Measurements from ENCODE around the gene GORASP2. TPM values are rescaled to one million over a fixed set of nuclear protein-coding genes. Genes with fewer than 3 reads are reported as not detected.

GORASP2 gene
- total RNA-seq, 1 experiment from 2014 or later: 87.9 TPM

GRCh38 chr2:170892391-170892951, 36.6 kb upstream of the GORASP2 start:
- Histone ChIP-seq H4K20me1 (ENCODE audit: insufficient read depth) (no peaks in the 10 kb centered on the region), H3K27ac (ENCODE audit: low read depth, low read length) (no peak overlapping the region), H3K9ac (ENCODE audit: low read length) (no peak overlapping the region), H3K79me2 (ENCODE audit: insufficient read depth, low read length) (no peaks in the 10 kb centered on the region), H3K4me3 (replicated peaks in 1 of 2; ENCODE audit: low read depth in 1 of 2, low read length in 2 of 2) (no peak overlapping the region), H3K4me2 (ENCODE audit: low read length) (no peak overlapping the region), H3K36me3 (ENCODE audit: control insufficient read depth in 1 of 2, insufficient read depth in 2 of 2, low read length in 2 of 2) (no peaks in the 10 kb centered on the region), H2AFZ (ENCODE audit: low read depth, low read length, poor library complexity, severe bottlenecking) (no peak overlapping the region), H3K9me3 (ENCODE audit: control insufficient read depth in 1 of 2, insufficient read depth in 1 of 2, low read depth in 1 of 2, low read length in 2 of 2) (no peaks in the 10 kb centered on the region), H3K4me1 (ENCODE audit: control insufficient read depth in 1 of 2, insufficient read depth in 2 of 2, low read length in 2 of 2) (no peaks in the 10 kb centered on the region), H3K27me3 (ENCODE audit: insufficient read depth, low read length) (no peaks in the 10 kb centered on the region), H3K9me2 (ENCODE audit: insufficient read depth) (no peaks in the 10 kb centered on the region)
- intact Hi-C loops (cut with micrococcal nuclease): no loop called here
- ChIA-PET RAD21 (ENCODE audit: low non-redundant PET in 1 of 2, low total read pairs in 2 of 2, uncharacterized antibody in 2 of 2, unreplicated experiment in 2 of 2) (no interaction called here), CTCF (interaction anchor here (1.6 kb wide), 1 partner anchor 19 kb away, joined by 9 read pairs; no protein-coding TSS in a partner anchor), POLR2A (no interaction called here)
- DNase-seq (ENCODE audit: low read depth, low spot score) (no peak), ATAC-seq (no peak)
- no peak for TF ChIP-seq SP1 (IDR thresholded peaks at IDR 0.05; ENCODE audit: low read depth)
- no peak for TF ChIP-seq ELF1 (IDR thresholded peaks at IDR 0.05; ENCODE audit: borderline replicate concordance, low read depth)
- TF ChIP-seq JUND (IDR thresholded peaks at IDR 0.05): no peak
- no peak for TF ChIP-seq POLR2AphosphoS5 (IDR thresholded peaks at IDR 0.05; ENCODE audit: low read depth, low read length)
- TF ChIP-seq ZNF274 (IDR thresholded peaks at IDR 0.05; ENCODE audit: low read depth, low read length): no peak
- no peak for TF ChIP-seq ZFX (IDR thresholded peaks at IDR 0.05)
- no peak for TF ChIP-seq RAD21 (IDR thresholded peaks at IDR 0.05; ENCODE audit: low read depth)
- TF ChIP-seq ZBTB33 (IDR thresholded peaks at IDR 0.05; ENCODE audit: extremely low read depth, insufficient replicate concordance, low read length): no peak
- TF ChIP-seq MAX (IDR thresholded peaks at IDR 0.05): no peak
- TF ChIP-seq REST (IDR thresholded peaks at IDR 0.05; ENCODE audit: low read depth): no peak
- no peak for TF ChIP-seq TCF7L2 (IDR thresholded peaks at IDR 0.05; ENCODE audit: borderline replicate concordance, extremely low read depth, insufficient read depth, insufficient read length)
- no peak for TF ChIP-seq FOSL1 (IDR thresholded peaks at IDR 0.05; ENCODE audit: low read depth)
- no peak for TF ChIP-seq EZH2 (IDR thresholded peaks at IDR 0.05)
- TF ChIP-seq ATF3 (IDR thresholded peaks at IDR 0.05): no peak
- BruUV-seq (replicated peaks): no TSS peak
